NCI-H748 treated with DMSO at 0.1 percent for 48 hours (cell line): ENCODE results near the gene PCNX1.
"Not testable (repeated sequence)": the region's sequence is repeated elsewhere in the genome, so short reads cannot be mapped to it uniquely, and the experiment has no call there.

Experiments
- DNase-seq: peaks from one replicate; lab custom pipeline; 2025; lab: John Stamatoyannopoulos, UW

PCNX1 gene

GRCh38 chr14:71122866-71123565 is 215.8 kb downstream of the PCNX1 start:
- no peak for DNase-seq

DNA sequence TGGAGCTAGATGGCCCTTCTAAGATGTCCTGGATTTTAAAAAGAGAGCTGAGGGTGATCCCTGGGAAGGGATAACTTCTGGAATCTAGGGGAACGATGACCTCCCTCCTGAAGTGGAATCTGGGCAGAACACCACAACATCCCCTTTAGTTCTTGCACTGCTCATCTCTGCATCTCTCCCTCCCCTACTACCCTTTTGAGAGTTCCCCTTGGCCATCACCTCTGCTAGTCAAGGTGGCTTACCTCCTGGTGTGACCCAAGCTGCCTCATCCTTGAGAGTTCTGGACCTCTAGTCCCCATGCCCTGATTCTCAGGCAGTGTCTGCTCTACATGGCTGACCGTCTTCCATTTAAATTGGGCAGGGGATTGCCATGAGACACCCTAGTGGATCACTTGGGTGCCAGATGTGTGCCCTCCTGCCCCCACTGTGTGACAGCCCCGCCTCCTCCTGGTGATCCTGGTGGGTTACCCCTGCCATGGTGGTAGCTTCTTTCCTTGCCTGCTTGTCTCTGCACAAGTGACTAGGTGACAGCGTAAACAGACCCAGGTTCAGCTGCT is 216.4 kb downstream of the PCNX1 start:
- no peak for DNase-seq

DNA sequence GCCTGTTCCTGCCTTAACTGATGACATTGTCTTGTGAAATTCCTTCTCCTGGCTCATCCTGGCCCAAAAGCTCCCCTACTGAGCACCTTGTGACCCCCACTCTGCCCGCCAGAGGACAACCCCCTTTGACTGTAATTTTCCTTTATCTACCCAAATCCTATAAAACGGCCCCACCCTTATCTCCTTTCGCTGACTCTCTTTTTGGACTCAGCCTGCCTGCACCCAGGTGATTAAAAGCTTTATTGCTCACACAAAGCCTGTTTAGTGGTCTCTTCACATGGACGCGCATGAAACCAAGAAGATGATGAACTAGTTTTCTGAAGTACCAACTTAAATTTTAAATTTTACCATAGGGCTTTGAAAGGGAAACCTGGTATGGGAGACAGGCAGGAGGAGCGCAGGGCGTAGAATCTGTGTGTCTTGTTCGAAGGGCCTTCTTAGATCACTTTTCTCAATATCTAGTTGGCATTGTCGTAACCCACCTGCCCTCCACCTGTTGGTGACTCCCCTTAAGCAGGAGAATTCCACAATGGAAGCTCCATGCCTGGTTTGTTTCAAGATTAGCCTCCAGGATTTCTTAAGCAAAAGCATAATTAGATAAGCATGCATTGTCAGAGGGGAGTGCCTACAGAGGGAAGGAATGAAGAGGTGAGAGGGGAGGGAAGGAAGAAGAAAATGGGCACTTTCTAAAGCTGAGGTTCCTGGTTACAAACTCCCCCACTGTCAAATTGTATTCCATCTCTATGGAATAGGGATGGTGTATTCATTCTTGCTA is 222.6 kb downstream of the PCNX1 start:
- not testable (repeated sequence) for DNase-seq

DNA sequence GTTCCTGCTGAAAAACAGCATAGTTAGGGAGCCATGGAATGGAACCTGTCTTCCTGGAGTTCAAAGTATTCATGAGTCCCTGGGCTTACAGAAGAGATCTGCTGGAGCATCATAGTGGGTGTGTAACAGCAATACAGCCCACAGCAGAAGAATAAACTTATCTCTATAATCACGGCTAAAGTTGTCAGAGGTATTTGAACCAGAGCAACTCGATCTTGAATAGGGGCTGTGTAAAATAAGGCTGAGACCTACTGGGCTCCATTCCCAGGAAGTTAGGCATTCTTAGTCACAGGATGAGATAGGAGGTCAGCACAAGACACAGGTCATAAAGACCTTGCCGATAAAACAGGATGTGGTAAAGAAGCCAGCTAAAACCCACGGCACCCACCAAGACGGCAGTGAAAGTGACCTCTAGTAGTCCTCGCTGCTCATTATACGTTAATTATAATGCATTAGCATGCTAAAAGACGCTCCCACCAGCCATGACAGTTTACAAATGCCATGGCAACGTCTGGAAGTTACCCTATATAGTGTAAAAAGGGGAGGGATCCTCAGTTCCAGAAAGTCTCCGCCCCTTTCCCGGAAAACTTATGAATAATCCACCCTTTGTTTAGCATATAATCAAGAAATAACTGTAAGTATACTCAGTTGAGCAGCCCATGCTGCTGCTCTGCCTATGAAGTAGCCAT is 223.4 kb downstream of the PCNX1 start:
- no peak for DNase-seq

GRCh38 chr14:71133296-71133695 is 226.0 kb downstream of the PCNX1 start:
- DNase-seq: no peak

GRCh38 chr14:71135496-71135895 is 228.2 kb downstream of the PCNX1 start:
- no peak for DNase-seq

- DNase-seq: no peak
These were observed 228.7 kb downstream of the PCNX1 start for GRCh38 chr14:71135911-71136310.

GRCh38 chr14:71136386-71137060 is 229.3 kb downstream of the PCNX1 start:
- DNase-seq: no peak

GRCh38 chr14:71137536-71138447 is 230.5 kb downstream of the PCNX1 start:
- no peak for DNase-seq

DNA sequence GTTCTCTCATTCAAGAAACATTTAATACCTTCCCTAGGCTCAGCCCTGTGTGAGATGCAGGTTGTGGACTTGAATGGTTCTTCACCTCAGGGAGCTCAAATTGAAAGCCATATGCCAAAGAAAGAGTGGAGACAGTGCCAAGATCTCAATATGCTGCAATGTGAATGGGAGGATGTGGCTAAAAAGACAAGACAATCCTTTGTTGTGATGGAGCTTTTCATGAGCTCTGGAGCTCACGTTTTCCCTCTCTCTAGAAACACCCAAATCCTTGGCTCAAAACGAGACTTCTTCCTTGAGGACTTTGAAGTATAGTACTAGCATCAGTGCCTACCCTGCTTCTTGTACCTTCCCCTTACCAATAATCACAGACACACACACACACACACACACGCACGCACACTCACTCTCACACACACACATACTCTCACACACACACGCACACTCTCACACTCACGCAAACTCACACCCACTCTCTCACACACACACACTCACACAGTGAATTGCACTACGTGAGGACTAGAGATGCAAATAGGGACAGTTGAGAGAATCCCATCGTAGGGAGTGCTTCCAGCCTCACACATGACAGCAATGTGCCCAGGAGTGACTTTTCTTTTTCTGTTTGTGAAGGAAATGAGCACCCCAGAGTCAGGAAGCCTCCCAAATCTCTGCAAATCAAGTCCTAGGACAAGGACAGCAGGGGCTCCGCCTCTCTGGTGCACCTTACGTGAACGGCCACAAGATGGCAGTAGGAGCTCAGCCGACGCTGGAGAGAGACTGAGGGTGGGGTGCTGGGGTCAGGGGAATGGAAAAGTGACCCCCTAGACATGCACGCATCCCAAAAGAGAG is 231.4 kb downstream of the PCNX1 start:
- peak; percentile 10 for DNase-seq

DNA sequence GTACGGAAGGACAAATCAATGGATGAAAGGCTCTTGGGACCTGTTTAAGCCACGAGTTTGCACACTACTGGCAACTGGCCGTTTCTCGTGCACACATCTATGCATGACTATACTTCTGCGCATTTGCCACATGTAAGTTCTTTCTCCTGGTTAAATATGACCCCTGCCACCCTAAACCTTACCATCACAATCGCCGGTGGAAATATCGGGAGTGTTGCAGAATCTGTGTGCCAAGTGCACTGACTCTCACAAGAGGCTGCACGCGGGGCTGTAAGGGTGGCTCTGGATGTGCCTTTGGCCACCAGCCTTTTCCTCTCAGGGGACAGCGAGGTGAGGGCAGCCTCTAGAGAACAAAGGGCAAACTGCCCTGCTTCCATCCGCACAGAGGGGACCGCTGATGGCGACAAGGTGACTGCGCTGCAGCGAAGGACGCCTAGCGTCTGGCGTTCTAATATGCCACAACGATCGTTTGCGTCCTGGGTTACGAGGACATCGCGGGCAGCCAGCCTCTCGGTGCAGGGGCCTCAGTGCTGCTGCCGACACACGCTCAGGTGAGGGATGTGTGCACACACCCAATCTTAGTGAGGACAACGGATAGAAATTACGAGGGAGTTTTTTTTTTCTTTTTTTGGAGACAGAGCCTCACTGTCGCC is 232.2 kb downstream of the PCNX1 start:
- no peak for DNase-seq

- no peak for DNase-seq
These were observed 232.9 kb downstream of the PCNX1 start for GRCh38 chr14:71140157-71140556.

- no peak for DNase-seq
These were observed 234.6 kb downstream of the PCNX1 start for GRCh38 chr14:71141701-71142374.

- DNase-seq: no peak
These were observed 235.2 kb downstream of the PCNX1 start for GRCh38 chr14:71142375-71143038.

GRCh38 chr14:71143381-71144290 is 236.4 kb downstream of the PCNX1 start:
- no peak for DNase-seq

DNA sequence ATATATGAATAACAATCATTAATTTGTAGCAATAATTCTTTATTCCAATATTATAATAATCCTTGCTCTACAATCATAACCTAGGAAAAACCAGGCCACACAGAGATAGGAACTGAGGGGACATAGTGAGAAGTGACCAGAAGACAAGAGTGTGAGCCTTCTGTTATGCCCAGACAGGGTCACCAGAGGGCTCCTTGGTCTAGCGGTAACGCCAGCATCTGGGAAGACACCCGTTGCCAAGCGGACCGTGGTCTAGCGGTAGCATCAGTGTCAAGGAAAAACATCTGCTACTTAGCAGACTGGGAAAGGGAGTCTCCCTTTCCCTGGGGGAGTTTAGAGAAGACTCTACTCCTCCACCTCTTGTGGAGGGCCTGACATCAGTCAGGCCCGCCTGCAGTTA is 240.1 kb downstream of the PCNX1 start:
- DNase-seq: not testable (repeated sequence)

GRCh38 chr14:71148627-71149026 is 241.4 kb downstream of the PCNX1 start:
- DNase-seq: no peak
